Stimulated activated CD8-positive, alpha-beta memory T cell treated with anti-CD3 and anti-CD28 coated beads, Interleukin-4, amount 100 ng/mL, for 1 hour (primary cell): ENCODE results near the gene TAF3.

ENCODE experiments used
- DNase-seq, 2 donors: peaks; one replicate each; pipeline ENCODE4 v3.0.0-alpha.2; 2020; ENCODE audit warnings: low read depth in 2 of 2, low spot score in 1 of 2

The TAF3 gene

GRCh38 chr10:8056378-8056777, 238.1 kb downstream of the TAF3 start:
- no peak for DNase-seq

- no peak for DNase-seq
These were observed 238.6 kb downstream of the TAF3 start for GRCh38 chr10:8056871-8057331.

GRCh38 chr10:8057636-8058273, 239.4 kb downstream of the TAF3 start:
- no peak for DNase-seq

- no peak for DNase-seq
These were observed 240.2 kb downstream of the TAF3 start for GRCh38 chr10:8058274-8059111.

- DNase-seq: no peak
These were observed 241.1 kb downstream of the TAF3 start for GRCh38 chr10:8059191-8059936.

- DNase-seq: no peak
These were observed 241.9 kb downstream of the TAF3 start for GRCh38 chr10:8060010-8060703.

- no peak for DNase-seq
These were observed 242.4 kb downstream of the TAF3 start for GRCh38 chr10:8060704-8061121.

GRCh38 chr10:8061274-8062211, 243.2 kb downstream of the TAF3 start:
- DNase-seq: no peak

GRCh38 chr10:8063128-8063908, 245.0 kb downstream of the TAF3 start:
- DNase-seq: no peak

- DNase-seq: no peak
These were observed 245.6 kb downstream of the TAF3 start for GRCh38 chr10:8063935-8064334.

GRCh38 chr10:8064436-8064835, 246.1 kb downstream of the TAF3 start:
- no peak for DNase-seq

GRCh38 chr10:8065651-8066050, 247.3 kb downstream of the TAF3 start:
- no peak for DNase-seq

- no peak for DNase-seq
These were observed 247.8 kb downstream of the TAF3 start for GRCh38 chr10:8066124-8066523.
